Kidney epithelial cell (primary cell): ENCODE data around the gene ACSL3. TPM values are rescaled to one million over a fixed set of nuclear protein-coding genes. Genes with fewer than 3 reads are reported as not detected.

Experiments
- DNase-seq: peaks from one replicate; pipeline ENCODE4 v3.0.0-alpha.2; 2010; ENCODE audit warnings: low read depth
- H3K27me3 ChIP-seq: 2 replicates; pipeline ENCODE4 v1.6.0; 2011; ENCODE audit warnings: low read length; ENCODE audit not compliant: control insufficient read depth, insufficient read depth
- H3K36me3 ChIP-seq: 2 replicates; pipeline ENCODE4 v1.5.1; 2011; ENCODE audit warnings: low read length; ENCODE audit not compliant: control insufficient read depth, insufficient read depth
- H3K4me3 ChIP-seq: 2 replicates; pipeline ENCODE4 v1.5.1; 2011; ENCODE audit warnings: low read depth, mild to moderate bottlenecking, control low read depth, low read length
- total RNA-seq: library from RNA; depleted of rRNA; stranded (reverse); fragments of >200 nt; gene quantifications from 2 replicates; pipeline ENCODE4 v1.2.3, GENCODE V29; 2015
- TF ChIP-seq, protein P1 (sequence below): IDR thresholded peaks from 2 replicates; pipeline ENCODE4 v1.5.1; 2011; ENCODE audit warnings: mild to moderate bottlenecking, moderate library complexity, low read length, control low read depth, inconsistent platforms; ENCODE audit not compliant: insufficient read depth, poor library complexity, severe bottlenecking

Gene ACSL3
- total RNA-seq, 1 donor from 2014 or later = 98.6 TPM

DNA sequence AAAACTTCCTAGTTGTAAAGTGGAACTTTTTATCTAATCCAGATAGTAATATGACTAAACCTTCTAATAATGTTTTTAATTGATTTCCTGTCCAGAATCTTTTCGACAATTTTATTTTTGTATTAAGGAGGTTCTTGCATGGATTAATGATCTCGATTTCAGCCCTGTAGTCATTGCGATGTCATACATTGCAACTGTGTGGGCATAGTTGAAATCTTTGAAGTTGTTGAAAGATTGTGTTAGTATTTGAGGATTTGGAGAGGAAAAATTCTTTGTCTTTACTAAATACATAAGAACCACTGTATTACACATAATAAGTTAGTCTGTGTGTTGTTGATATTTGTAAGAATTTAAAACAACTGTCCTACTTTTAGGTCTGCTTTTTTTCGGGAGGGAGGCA is 31.1 kb downstream of the ACSL3 start:
- no peaks in the 10 kb centered on the region for H3K36me3 ChIP-seq
- TF ChIP-seq, protein P1, sequence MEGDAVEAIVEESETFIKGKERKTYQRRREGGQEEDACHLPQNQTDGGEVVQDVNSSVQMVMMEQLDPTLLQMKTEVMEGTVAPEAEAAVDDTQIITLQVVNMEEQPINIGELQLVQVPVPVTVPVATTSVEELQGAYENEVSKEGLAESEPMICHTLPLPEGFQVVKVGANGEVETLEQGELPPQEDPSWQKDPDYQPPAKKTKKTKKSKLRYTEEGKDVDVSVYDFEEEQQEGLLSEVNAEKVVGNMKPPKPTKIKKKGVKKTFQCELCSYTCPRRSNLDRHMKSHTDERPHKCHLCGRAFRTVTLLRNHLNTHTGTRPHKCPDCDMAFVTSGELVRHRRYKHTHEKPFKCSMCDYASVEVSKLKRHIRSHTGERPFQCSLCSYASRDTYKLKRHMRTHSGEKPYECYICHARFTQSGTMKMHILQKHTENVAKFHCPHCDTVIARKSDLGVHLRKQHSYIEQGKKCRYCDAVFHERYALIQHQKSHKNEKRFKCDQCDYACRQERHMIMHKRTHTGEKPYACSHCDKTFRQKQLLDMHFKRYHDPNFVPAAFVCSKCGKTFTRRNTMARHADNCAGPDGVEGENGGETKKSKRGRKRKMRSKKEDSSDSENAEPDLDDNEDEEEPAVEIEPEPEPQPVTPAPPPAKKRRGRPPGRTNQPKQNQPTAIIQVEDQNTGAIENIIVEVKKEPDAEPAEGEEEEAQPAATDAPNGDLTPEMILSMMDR = no peak
- no peak for DNase-seq
- no peak overlapping the region for H3K4me3 ChIP-seq
- no peaks in the 10 kb centered on the region for H3K27me3 ChIP-seq

GRCh38 chr2:222892321-222892720 is 31.5 kb downstream of the ACSL3 start:
- Histone ChIP-seq H3K36me3 (no peaks in the 10 kb centered on the region), H3K27me3 (no peaks in the 10 kb centered on the region), H3K4me3 (no peak overlapping the region)
- DNase-seq = no peak
- TF ChIP-seq, protein P1 = no peak

- no peaks in the 10 kb centered on the region for H3K27me3 ChIP-seq
- H3K36me3 ChIP-seq = no peaks in the 10 kb centered on the region
- TF ChIP-seq, protein P1 = no peak
- no peak for DNase-seq
- no peak overlapping the region for H3K4me3 ChIP-seq
These were observed 31.9 kb downstream of the ACSL3 start for GRCh38 chr2:222892761-222893160.

GRCh38 chr2:222893716-222894115 is 32.9 kb downstream of the ACSL3 start:
- H3K36me3 ChIP-seq = no peaks in the 10 kb centered on the region
- no peak for DNase-seq
- H3K27me3 ChIP-seq = no peaks in the 10 kb centered on the region
- H3K4me3 ChIP-seq = no peak overlapping the region
- TF ChIP-seq, protein P1 = no peak

- no peaks in the 10 kb centered on the region for H3K36me3 ChIP-seq
- no peak overlapping the region for H3K4me3 ChIP-seq
- H3K27me3 ChIP-seq = no peaks in the 10 kb centered on the region
- DNase-seq = no peak
- TF ChIP-seq, protein P1 = no peak
These were observed 34.3 kb downstream of the ACSL3 start for GRCh38 chr2:222895144-222895543.

DNA sequence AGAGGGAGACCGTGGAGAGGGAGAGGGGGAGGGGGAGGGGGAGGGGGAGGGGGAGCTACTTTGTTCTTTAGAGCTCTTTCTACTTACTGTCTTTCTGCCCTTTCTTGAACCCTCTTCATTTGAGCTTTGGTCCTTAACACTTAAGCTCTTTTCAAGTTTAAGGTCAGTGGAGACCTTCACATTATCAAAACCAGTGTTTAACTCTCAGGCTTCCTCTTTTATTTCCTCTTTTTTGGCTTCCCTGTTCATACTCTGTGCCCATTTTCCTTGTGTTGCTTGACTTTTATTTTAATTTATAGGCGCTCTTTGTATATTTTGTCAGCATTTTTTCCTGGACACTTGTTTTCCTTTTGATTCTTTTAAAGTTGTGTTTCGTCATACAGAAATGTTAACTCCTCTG is 37.1 kb downstream of the ACSL3 start:
- H3K4me3 ChIP-seq = no peak overlapping the region
- TF ChIP-seq, protein P1 = no peak
- no peaks in the 10 kb centered on the region for H3K27me3 ChIP-seq
- no peaks in the 10 kb centered on the region for H3K36me3 ChIP-seq
- no peak for DNase-seq
